Measurements from ENCODE around the gene DHTKD1.
A peak's percentile ranks its signal among the peaks of the same experiment; 100 is the strongest.

DHTKD1 gene, protein sequence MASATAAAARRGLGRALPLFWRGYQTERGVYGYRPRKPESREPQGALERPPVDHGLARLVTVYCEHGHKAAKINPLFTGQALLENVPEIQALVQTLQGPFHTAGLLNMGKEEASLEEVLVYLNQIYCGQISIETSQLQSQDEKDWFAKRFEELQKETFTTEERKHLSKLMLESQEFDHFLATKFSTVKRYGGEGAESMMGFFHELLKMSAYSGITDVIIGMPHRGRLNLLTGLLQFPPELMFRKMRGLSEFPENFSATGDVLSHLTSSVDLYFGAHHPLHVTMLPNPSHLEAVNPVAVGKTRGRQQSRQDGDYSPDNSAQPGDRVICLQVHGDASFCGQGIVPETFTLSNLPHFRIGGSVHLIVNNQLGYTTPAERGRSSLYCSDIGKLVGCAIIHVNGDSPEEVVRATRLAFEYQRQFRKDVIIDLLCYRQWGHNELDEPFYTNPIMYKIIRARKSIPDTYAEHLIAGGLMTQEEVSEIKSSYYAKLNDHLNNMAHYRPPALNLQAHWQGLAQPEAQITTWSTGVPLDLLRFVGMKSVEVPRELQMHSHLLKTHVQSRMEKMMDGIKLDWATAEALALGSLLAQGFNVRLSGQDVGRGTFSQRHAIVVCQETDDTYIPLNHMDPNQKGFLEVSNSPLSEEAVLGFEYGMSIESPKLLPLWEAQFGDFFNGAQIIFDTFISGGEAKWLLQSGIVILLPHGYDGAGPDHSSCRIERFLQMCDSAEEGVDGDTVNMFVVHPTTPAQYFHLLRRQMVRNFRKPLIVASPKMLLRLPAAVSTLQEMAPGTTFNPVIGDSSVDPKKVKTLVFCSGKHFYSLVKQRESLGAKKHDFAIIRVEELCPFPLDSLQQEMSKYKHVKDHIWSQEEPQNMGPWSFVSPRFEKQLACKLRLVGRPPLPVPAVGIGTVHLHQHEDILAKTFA

GRCh38 chr10:12068449-12069269 lies at the start of gene DHTKD1:
DHTKD1 (plus strand) TSS chr10:12068954; CDS start chr10:12069034, 80 bp downstream.
- H3K27me3 ChIP-seq: no peaks in the 10 kb centered on the region
- peak within 1 kb of the TSS; percentile 88 to 98 for H3K4me3 ChIP-seq (ENCODE audit: low read depth in 1 of 2, low read length in 1 of 2)
- no peaks in the 10 kb centered on the region for H3K36me3 ChIP-seq
- H3K4me1 ChIP-seq (ENCODE audit: control insufficient read depth in 1 of 2, insufficient read depth in 1 of 2, low read depth in 1 of 2, low read length in 1 of 2): peaks cover 21 to 24% of the 10 kb centered on the region in 2 experiments
- TF ChIP-seq, protein P1, sequence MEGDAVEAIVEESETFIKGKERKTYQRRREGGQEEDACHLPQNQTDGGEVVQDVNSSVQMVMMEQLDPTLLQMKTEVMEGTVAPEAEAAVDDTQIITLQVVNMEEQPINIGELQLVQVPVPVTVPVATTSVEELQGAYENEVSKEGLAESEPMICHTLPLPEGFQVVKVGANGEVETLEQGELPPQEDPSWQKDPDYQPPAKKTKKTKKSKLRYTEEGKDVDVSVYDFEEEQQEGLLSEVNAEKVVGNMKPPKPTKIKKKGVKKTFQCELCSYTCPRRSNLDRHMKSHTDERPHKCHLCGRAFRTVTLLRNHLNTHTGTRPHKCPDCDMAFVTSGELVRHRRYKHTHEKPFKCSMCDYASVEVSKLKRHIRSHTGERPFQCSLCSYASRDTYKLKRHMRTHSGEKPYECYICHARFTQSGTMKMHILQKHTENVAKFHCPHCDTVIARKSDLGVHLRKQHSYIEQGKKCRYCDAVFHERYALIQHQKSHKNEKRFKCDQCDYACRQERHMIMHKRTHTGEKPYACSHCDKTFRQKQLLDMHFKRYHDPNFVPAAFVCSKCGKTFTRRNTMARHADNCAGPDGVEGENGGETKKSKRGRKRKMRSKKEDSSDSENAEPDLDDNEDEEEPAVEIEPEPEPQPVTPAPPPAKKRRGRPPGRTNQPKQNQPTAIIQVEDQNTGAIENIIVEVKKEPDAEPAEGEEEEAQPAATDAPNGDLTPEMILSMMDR (IDR thresholded peaks at IDR 0.05): peak; percentile 96
- H3K9me3 ChIP-seq: no peaks in the 10 kb centered on the region
- H3K27ac ChIP-seq: peak within 1 kb of the TSS; percentile 90

GRCh38 chr10:12019283-12019971 lies 49.3 kb upstream of the DHTKD1 start:
- Histone ChIP-seq H3K27me3 (no peaks in the 10 kb centered on the region), H3K4me1 (ENCODE audit: control insufficient read depth in 1 of 2, insufficient read depth in 1 of 2, low read depth in 1 of 2, low read length in 1 of 2) (peaks cover 7 to 17% of the 10 kb centered on the region in 2 experiments), H3K9me3 (no peaks in the 10 kb centered on the region), H3K36me3 (peaks cover 8% of the 10 kb centered on the region), H3K4me3 (ENCODE audit: low read depth in 1 of 2, low read length in 1 of 2) (no peak overlapping the region), H3K27ac (peak overlapping the region; percentile 59)
- TF ChIP-seq, protein P1 (IDR thresholded peaks at IDR 0.05): no peak

- Histone ChIP-seq H3K9me3 (no peaks in the 10 kb centered on the region), H3K27me3 (no peaks in the 10 kb centered on the region), H3K4me1 (ENCODE audit: control insufficient read depth in 1 of 2, insufficient read depth in 1 of 2, low read depth in 1 of 2, low read length in 1 of 2) (peaks cover 7 to 17% of the 10 kb centered on the region in 2 experiments), H3K4me3 (ENCODE audit: low read depth in 1 of 2, low read length in 1 of 2) (no peak overlapping the region), H3K36me3 (peaks cover 8% of the 10 kb centered on the region), H3K27ac (peak overlapping the region; percentile 6)
- TF ChIP-seq, protein P1 (IDR thresholded peaks at IDR 0.05): no peak
Measured at GRCh38 chr10:12020574-12020973, 48.2 kb upstream of the DHTKD1 start.

- Histone ChIP-seq H3K9me3 (no peaks in the 10 kb centered on the region), H3K4me1 (ENCODE audit: control insufficient read depth in 1 of 2, insufficient read depth in 1 of 2, low read depth in 1 of 2, low read length in 1 of 2) (peaks cover 9 to 17% of the 10 kb centered on the region in 2 experiments), H3K27ac (peak overlapping the region; percentile 2), H3K27me3 (no peaks in the 10 kb centered on the region), H3K4me3 (ENCODE audit: low read depth in 1 of 2, low read length in 1 of 2) (no peak overlapping the region), H3K36me3 (peaks cover 20% of the 10 kb centered on the region)
- TF ChIP-seq, protein P1 (IDR thresholded peaks at IDR 0.05): no peak
Measured at GRCh38 chr10:12022580-12023257, 46.0 kb upstream of the DHTKD1 start.

Measured in neutrophil (primary cell).